Ovary (tissue), 10 donors: ENCODE measurements around the gene ACOT6. TPM values are rescaled to one million over a fixed set of nuclear protein-coding genes. Genes with fewer than 3 reads are reported as not detected.
"Not testable (repeated sequence)": the region's sequence is repeated elsewhere in the genome, so short reads cannot be mapped to it uniquely, and the experiment has no call there.

Source experiments
- DNase-seq, 5 donors: peaks; one replicate each; pipeline ENCODE4 v3.0.0-alpha.2; 2019 to 2020
- H3K27ac ChIP-seq, 2 donors: fragments of 200-600 bp; one replicate each; pipeline versions ENCODE4 v1.5.1 to v1.8.0; 2019 to 2022
- H3K27me3 ChIP-seq: fragments of 200-600 bp; one replicate; pipeline ENCODE4 v1.8.0; 2022
- H3K36me3 ChIP-seq: fragments of 200-600 bp; sonication (generic); one replicate; pipeline ENCODE4 v1.5.1; 2019
- H3K4me1 ChIP-seq: one replicate; pipeline ENCODE4 v1.8.1; 2013; ENCODE audit warnings: mild to moderate bottlenecking, moderate library complexity; ENCODE audit not compliant: insufficient read depth
- H3K4me3 ChIP-seq: fragments of 200-600 bp; sonication (generic); one replicate; pipeline ENCODE4 v1.5.1; 2017
- H3K9me3 ChIP-seq, 2 donors: fragments of 200-600 bp in 1 of 2; sonication (generic) in 1 of 2; one replicate each; pipeline versions ENCODE4 v1.5.1 to v1.8.1; 2013 to 2019; ENCODE audit warnings: mild to moderate bottlenecking in 1 of 2, moderate library complexity in 1 of 2
- CTCF ChIP-seq, 3 donors: fragments of 450-650 bp in 2 of 3; fragments of 200-600 bp in 1 of 3; IDR thresholded peaks; one replicate each; pipeline versions ENCODE4 v1.5.1 to v1.8.0; 2016 to 2022; ENCODE audit warnings: antibody characterized with exemption in 3 of 3, mild to moderate bottlenecking in 1 of 3
- EP300 ChIP-seq: sonication (generic); formaldehyde crosslinking; IDR thresholded peaks from one replicate; pipeline ENCODE4 v1.6.1; 2017; ENCODE audit warnings: antibody characterized with exemption
- POLR2A ChIP-seq: fragments of 450-650 bp; IDR thresholded peaks from one replicate; pipeline ENCODE4 v1.6.1; 2017; ENCODE audit warnings: antibody characterized with exemption, mild to moderate bottlenecking, moderate library complexity
- WGBS, 3 donors: extraction: QIAGEN DNeasy Blood & Tissue Kit in 1 of 3; methylation state at CpG; one replicate each; pipeline versions ENCODE4 v1.1.5 to v1.1.7; 2013 to 2017; 5-methylcytosine and 5-hydroxymethylcytosine counted together
- intact Hi-C, 4 donors: fragments of 100-400 bp; cut with DNase I; formaldehyde crosslinking; loops; one replicate each; pipeline versions ENCODE4 v1.11.0 to v1.15.1; 2022 to 2023
- long read RNA-seq, 3 donors: library from polyadenylated mRNA in 2 of 3; unstranded in 2 of 3; transcript quantifications; one replicate each; pipeline ENCODE4 v2.0.0 and lab custom pipeline, GENCODE V29; 2021 to 2026
- polyA plus RNA-seq, 2 donors: library from polyadenylated mRNA; stranded (reverse); fragments of 200-250 nt in 1 of 2; fragments of 350-450 nt in 1 of 2; fragmentation: Illumina TruSeq in 1 of 2; extraction: RNeasy Lipid Tissue Mini Kit (QIAGEN cat#74804) in 1 of 2; gene quantifications; one replicate each; pipeline ENCODE4 v1.2.3, GENCODE V29; 2013 to 2014
- total RNA-seq, 7 donors: library from RNA; depleted of rRNA in 2 of 7; stranded (reverse); fragments of >200 nt in 2 of 7; fragmentation: NEBNext Ultra II Directional in 3 of 7; extraction: Animal tissue kit (Norgen Biotek cat#: 25700) in 3 of 7; gene quantifications; one replicate each; pipeline versions ENCODE4 v1.1.0 to v1.2.4, GENCODE V29; 2016 to 2023
- donor health status: DM: no; HTN: no; CAD: no; lungs with moderate emphysema.
- donor health status: DM: no; HTN: no; CAD: no.
- donor health status: Bipolar disorder and iron deficiency.
- donor health status: DM: yes; HTN: yes; CAD: no.
- donor health status: DM: no; HTN: no; CAD: no.
- donor health status: DM: yes; HTN: yes; CAD: no.

Gene ACOT6
- total RNA-seq (not detected), polyA plus RNA-seq (under 1 TPM in 1 of 2 donors, not detected in 1; 0.10 TPM)
- long read RNA-seq, donor 1: 0 reads
- long read RNA-seq, donor 2: 0 reads
- long read RNA-seq, donor 3, partial matches to known transcripts: 0 of 3 reads
- long read RNA-seq, donor 3, other reads (novel, unspliced or antisense): 3 of 3 reads

- Histone ChIP-seq H3K27me3 (no peaks in the 10 kb centered on the region), H3K36me3 (no peaks in the 10 kb centered on the region), H3K9me3 (no peaks in the 10 kb centered on the region), H3K27ac (peak within 1 kb of the TSS; percentile 42 to 92), H3K4me3 (peak within 1 kb of the TSS; percentile 60), H3K4me1 (no peaks in the 10 kb centered on the region)
- intact Hi-C loops: no loop called here
- peak; percentile 28 for TF ChIP-seq POLR2A
- no peak for TF ChIP-seq CTCF (IDR thresholded peaks at IDR 0.05)
- DNase-seq: peak; percentile 71 to 85 (median 75)
- WGBS, 3 donors: 0 to 1% (median 1%) methylated on average over 50 to 84 of the region's 84 CpGs
Measured at GRCh38 chr14:73612339-73613045, at the start of gene ACOT6. ACOT6 (plus strand) TSS chr14:73612517; CDS start chr14:73612572, 55 bp downstream.

GRCh38 chr14:73562696-73563095 is 49.6 kb upstream of the ACOT6 start:
- H3K4me3 ChIP-seq, H3K36me3 ChIP-seq, DNase-seq, intact Hi-C loops, H3K27ac ChIP-seq, H3K9me3 ChIP-seq, H3K27me3 ChIP-seq, H3K4me1 ChIP-seq: not testable (repeated sequence)
- 91 to 96% (median 95%) methylated on average over 6 of the region's 6 CpGs for WGBS, 3 donors

GRCh38 chr14:73566431-73566830 is 45.9 kb upstream of the ACOT6 start:
- H3K27ac ChIP-seq, H3K36me3 ChIP-seq, H3K27me3 ChIP-seq, intact Hi-C loops, H3K4me3 ChIP-seq, DNase-seq, H3K4me1 ChIP-seq, H3K9me3 ChIP-seq: not testable (repeated sequence)
- 87 to 93% (median 89%) methylated on average over 18 of the region's 18 CpGs for WGBS, 3 donors

- intact Hi-C loops, H3K27ac ChIP-seq: not testable (repeated sequence)
- WGBS, 3 donors: 97 to 99% (median 98%) methylated on average over 6 of the region's 6 CpGs
Measured at GRCh38 chr14:73566935-73567334, 45.4 kb upstream of the ACOT6 start.

GRCh38 chr14:73567358-73567757 is 45.0 kb upstream of the ACOT6 start:
- DNase-seq: no peak
- Histone ChIP-seq H3K9me3 (no peaks in the 10 kb centered on the region), H3K4me3 (no peak overlapping the region), H3K36me3 (no peaks in the 10 kb centered on the region), H3K27ac (no peak overlapping the region), H3K27me3 (no peaks in the 10 kb centered on the region), H3K4me1 (peaks cover 7% of the 10 kb centered on the region)
- intact Hi-C loops: no loop called here
- 97% methylated on average over 7 of the region's 7 CpGs for WGBS, 3 donors
- no peak for TF ChIP-seq CTCF (IDR thresholded peaks at IDR 0.05)
- no peak for TF ChIP-seq POLR2A
- no peak for TF ChIP-seq EP300

More at GRCh38 chr14:73566935-73567334, 45.4 kb upstream of the ACOT6 start:
- not testable (repeated sequence) for DNase-seq, H3K36me3 ChIP-seq, H3K4me1 ChIP-seq, H3K27me3 ChIP-seq, H3K4me3 ChIP-seq, H3K9me3 ChIP-seq
